Smooth muscle cell (in vitro differentiated cells): ENCODE measurements around the gene PMEL. TPM values are rescaled to one million over a fixed set of nuclear protein-coding genes. Genes with fewer than 3 reads are reported as not detected.

Experiments used
- DNase-seq: peaks from one replicate; lab custom pipeline; 2025; ENCODE audit not compliant: unreplicated experiment; lab: John Stamatoyannopoulos, UW
- H2AFZ ChIP-seq: fragments of 200-600 bp; sonication (generic); 2 replicates; pipeline ENCODE4 v1.6.0; 2016; ENCODE audit warnings: antibody characterized with exemption, low read depth, mild to moderate bottlenecking
- H3F3A ChIP-seq: fragments of 200-600 bp; sonication (generic); 2 replicates; pipeline ENCODE4 v1.6.0; 2017; ENCODE audit warnings: antibody characterized with exemption, low read depth
- H3K27ac ChIP-seq: fragments of 200-600 bp; sonication (generic); 2 replicates; pipeline ENCODE4 v1.5.1; 2016; ENCODE audit warnings: low read depth, mild to moderate bottlenecking
- H3K27me3 ChIP-seq: fragments of 200-600 bp; sonication (generic); 2 replicates; pipeline ENCODE4 v1.6.1; 2016; ENCODE audit warnings: low read depth, mild to moderate bottlenecking
- H3K36me3 ChIP-seq: fragments of 200-600 bp; sonication (generic); 2 replicates; pipeline ENCODE4 v1.5.1; 2016; ENCODE audit warnings: low read depth
- H3K4me1 ChIP-seq: fragments of 200-600 bp; sonication (generic); 2 replicates; pipeline ENCODE4 v1.5.1; 2016; ENCODE audit warnings: low read depth
- H3K4me2 ChIP-seq: fragments of 200-600 bp; sonication (generic); 2 replicates; pipeline ENCODE4 v1.6.0; 2016; ENCODE audit warnings: mild to moderate bottlenecking
- H3K4me3 ChIP-seq: fragments of 200-600 bp; sonication (generic); 2 replicates; pipeline ENCODE4 v1.5.1; 2016; ENCODE audit warnings: mild to moderate bottlenecking
- H3K79me2 ChIP-seq: fragments of 200-600 bp; sonication (generic); 2 replicates; pipeline ENCODE4 v1.6.0; 2016; ENCODE audit warnings: low read depth, mild to moderate bottlenecking
- H3K9ac ChIP-seq: fragments of 200-600 bp; sonication (generic); 2 replicates; pipeline ENCODE4 v1.6.0; 2016; ENCODE audit warnings: low read depth
- H3K9me3 ChIP-seq: fragments of 200-600 bp; sonication (generic); replicated peaks from 2 replicates; pipeline ENCODE4 v1.5.1; 2016; ENCODE audit warnings: low read depth
- H4K20me1 ChIP-seq: fragments of 200-600 bp; sonication (generic); 2 replicates; pipeline ENCODE4 v1.6.0; 2016; ENCODE audit warnings: low read depth
- WGBS: methylation state at CpG from one replicate; pipeline ENCODE4 v1.1.7; 2016; ENCODE audit warnings: low lambda C conversion rate; 5-methylcytosine and 5-hydroxymethylcytosine counted together
- polyA plus RNA-seq: library from polyadenylated mRNA; unstranded; fragments of >200 nt; fragmentation: Nextera tagmentation; extraction: Ambion mirVana; gene quantifications from 2 replicates; pipeline ENCODE4 v1.2.1, GENCODE V29; 2016
- total RNA-seq: library from RNA; depleted of rRNA; stranded (reverse); fragments of >200 nt; gene quantifications from 2 replicates; pipeline ENCODE4 v1.2.3, GENCODE V29; 2014
- TF ChIP-seq, protein P1 (sequence below): fragments of 200-600 bp; sonication (generic); IDR thresholded peaks from 2 replicates; pipeline ENCODE4 v1.5.1; 2017; ENCODE audit warnings: borderline replicate concordance, mild to moderate bottlenecking, antibody characterized with exemption; ENCODE audit not compliant: insufficient read depth, poor library complexity, severe bottlenecking

The PMEL gene
- total RNA-seq, result 1.8 and 4.7 TPM in 2 replicates
- 1.4 and 1.9 TPM in 2 replicates for polyA plus RNA-seq

GRCh38 chr12:55965941-55966407 lies at the start of gene PMEL:
Gene PMEL (minus strand): TSS chr12:55966042. CDS start chr12:55966011, 31 bp downstream.
- peak within 1 kb of the TSS; percentile 99 for H3K4me2 ChIP-seq
- no peaks in the 10 kb centered on the region for H3K27me3 ChIP-seq
- H3F3A ChIP-seq, result no peaks in the 10 kb centered on the region
- H3K27ac ChIP-seq, result peak within 1 kb of the TSS; percentile 15
- no peak for DNase-seq
- no peaks in the 10 kb centered on the region for H3K4me1 ChIP-seq
- H4K20me1 ChIP-seq, result no peaks in the 10 kb centered on the region
- peaks cover 23% of the 10 kb centered on the region for H3K79me2 ChIP-seq
- TF ChIP-seq, protein P1, sequence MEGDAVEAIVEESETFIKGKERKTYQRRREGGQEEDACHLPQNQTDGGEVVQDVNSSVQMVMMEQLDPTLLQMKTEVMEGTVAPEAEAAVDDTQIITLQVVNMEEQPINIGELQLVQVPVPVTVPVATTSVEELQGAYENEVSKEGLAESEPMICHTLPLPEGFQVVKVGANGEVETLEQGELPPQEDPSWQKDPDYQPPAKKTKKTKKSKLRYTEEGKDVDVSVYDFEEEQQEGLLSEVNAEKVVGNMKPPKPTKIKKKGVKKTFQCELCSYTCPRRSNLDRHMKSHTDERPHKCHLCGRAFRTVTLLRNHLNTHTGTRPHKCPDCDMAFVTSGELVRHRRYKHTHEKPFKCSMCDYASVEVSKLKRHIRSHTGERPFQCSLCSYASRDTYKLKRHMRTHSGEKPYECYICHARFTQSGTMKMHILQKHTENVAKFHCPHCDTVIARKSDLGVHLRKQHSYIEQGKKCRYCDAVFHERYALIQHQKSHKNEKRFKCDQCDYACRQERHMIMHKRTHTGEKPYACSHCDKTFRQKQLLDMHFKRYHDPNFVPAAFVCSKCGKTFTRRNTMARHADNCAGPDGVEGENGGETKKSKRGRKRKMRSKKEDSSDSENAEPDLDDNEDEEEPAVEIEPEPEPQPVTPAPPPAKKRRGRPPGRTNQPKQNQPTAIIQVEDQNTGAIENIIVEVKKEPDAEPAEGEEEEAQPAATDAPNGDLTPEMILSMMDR, result no peak
- H2AFZ ChIP-seq, result peak within 1 kb of the TSS; percentile 93
- 9% methylated on average over 4 of the region's 4 CpGs for whole genome bisulfite sequencing
- peak within 1 kb of the TSS; percentile 97 for H3K4me3 ChIP-seq
- no peaks in the 10 kb centered on the region for H3K9me3 ChIP-seq
- no peaks in the 10 kb centered on the region for H3K36me3 ChIP-seq
- peak within 1 kb of the TSS; percentile 87 for H3K9ac ChIP-seq

- Histone ChIP-seq H3K79me2 (no peaks in the 10 kb centered on the region), H4K20me1 (no peaks in the 10 kb centered on the region), H3K9me3 (no peaks in the 10 kb centered on the region), H3K9ac (no peak overlapping the region), H3F3A (no peaks in the 10 kb centered on the region), H3K4me1 (no peaks in the 10 kb centered on the region), H3K27ac (no peak overlapping the region), H2AFZ (no peak overlapping the region), H3K27me3 (no peaks in the 10 kb centered on the region), H3K4me3 (no peak overlapping the region), H3K4me2 (no peak overlapping the region), H3K36me3 (no peaks in the 10 kb centered on the region)
- WGBS, result 72% methylated on average over 2 of the region's 2 CpGs
- TF ChIP-seq, protein P1, result no peak
- DNase-seq, result no peak
These were observed 48.4 kb upstream of the PMEL start for GRCh38 chr12:56014205-56014604.

- TF ChIP-seq, protein P1, result no peak
- Histone ChIP-seq H3K4me2 (no peak overlapping the region), H3K4me1 (no peaks in the 10 kb centered on the region), H3K27me3 (no peaks in the 10 kb centered on the region), H2AFZ (no peak overlapping the region), H4K20me1 (no peaks in the 10 kb centered on the region), H3K27ac (no peak overlapping the region), H3F3A (no peaks in the 10 kb centered on the region), H3K79me2 (no peaks in the 10 kb centered on the region), H3K9ac (no peak overlapping the region), H3K9me3 (no peaks in the 10 kb centered on the region), H3K36me3 (no peaks in the 10 kb centered on the region), H3K4me3 (no peak overlapping the region)
- 90% methylated on average over 5 of the region's 5 CpGs for WGBS
- no peak for DNase-seq
These were observed 47.6 kb upstream of the PMEL start for GRCh38 chr12:56013482-56013881.

- 85% methylated on average over 2 of the region's 2 CpGs for WGBS
- DNase-seq, result no peak
These were observed 45.8 kb upstream of the PMEL start for GRCh38 chr12:56011509-56012090.

More at GRCh38 chr12:56011509-56012090, 45.8 kb upstream of the PMEL start:
- Histone ChIP-seq H3K9me3 (no peaks in the 10 kb centered on the region), H3K79me2 (no peaks in the 10 kb centered on the region), H3K27me3 (no peaks in the 10 kb centered on the region), H4K20me1 (no peaks in the 10 kb centered on the region), H2AFZ (no peak overlapping the region), H3F3A (no peaks in the 10 kb centered on the region), H3K9ac (no peak overlapping the region), H3K4me3 (no peak overlapping the region), H3K4me1 (peaks cover 8% of the 10 kb centered on the region), H3K36me3 (no peaks in the 10 kb centered on the region), H3K4me2 (no peak overlapping the region), H3K27ac (no peak overlapping the region)
- TF ChIP-seq, protein P1, result no peak
